HG03175 (cell line): ENCODE results near the gene TRIM64C.
"Not testable (repeated sequence)": the region's sequence is repeated elsewhere in the genome, so short reads cannot be mapped to it uniquely, and the experiment has no call there.

Experiments
- ATAC-seq: cut with Tn5 transposase; IDR thresholded peaks from one replicate; pipeline ENCODE4 v1.9.1; 2021; ENCODE audit warnings: mild to moderate bottlenecking, moderate library complexity; ENCODE audit not compliant: unreplicated experiment

Gene TRIM64C

GRCh38 chr11:49059012-49059411, at the start of gene TRIM64C:
TRIM64C (minus strand) TSS chr11:49059112; CDS start chr11:49059112, 0 bp downstream.
- ATAC-seq = not testable (repeated sequence)

GRCh38 chr11:49102356-49102755, 43.4 kb upstream of the TRIM64C start:
- ATAC-seq = not testable (repeated sequence)

GRCh38 chr11:49069897-49070296, 11.0 kb upstream of the TRIM64C start:
- ATAC-seq = not testable (repeated sequence)

GRCh38 chr11:49049821-49050220, 9.1 kb downstream of the TRIM64C start:
- not testable (repeated sequence) for ATAC-seq

- not testable (repeated sequence) for ATAC-seq
Observed at GRCh38 chr11:49048229-49048628, 10.7 kb downstream of the TRIM64C start.

GRCh38 chr11:49028523-49028922, 30.4 kb downstream of the TRIM64C start, which contains the start of gene TRIM49B:
TRIM49B (plus strand) TSS chr11:49028823; CDS start chr11:49031600, 2,777 bp downstream.
- not testable (repeated sequence) for ATAC-seq
